ENCODE measurements around the gene GNPTAB. TPM values are rescaled to one million over a fixed set of nuclear protein-coding genes. Genes with fewer than 3 reads are reported as not detected.

The GNPTAB gene
- total and polyA plus RNA-seq, 2 of the 8 experiments (the other 6 are each of a cell fraction or from before 2014, with no cell fraction given), result 21.5 to 51.3 TPM

- H3K18ac ChIP-seq (ENCODE audit: extremely low read depth, low read length), result no peak overlapping the region
- H3K4me2 ChIP-seq (ENCODE audit: insufficient read depth in 1 of 2, low read depth in 2 of 2, low read length in 2 of 2), result no peak overlapping the region
- H4K8ac ChIP-seq (ENCODE audit: extremely low read depth, insufficient read depth, low read length), result no peak overlapping the region
- ChIA-PET POLR2A (ENCODE audit: partially characterized antibody) (interaction anchor here (0.6 to 1.0 kb wide), 2 partner anchors 13 to 64 kb away, joined by 3 read pairs; no protein-coding TSS in a partner anchor), CTCF (ENCODE audit: partially characterized antibody) (interaction anchor here (0.6 to 5.0 kb wide), 48 partner anchors 9 to 1520 kb away, joined by 3 to 38 read pairs (median 3); partner anchors contain the start of gene GNPTAB)
- H3K9me3 ChIP-seq (ENCODE audit: insufficient read depth in 2 of 2, low read depth in 1 of 2, low read length in 1 of 2), result no peaks in the 10 kb centered on the region
- no peak overlapping the region for H3K23ac ChIP-seq (ENCODE audit: insufficient read length)
- no peak overlapping the region for H2AFZ ChIP-seq (ENCODE audit: low read length)
- H3K23me2 ChIP-seq (ENCODE audit: low read depth, low read length), result no peaks in the 10 kb centered on the region
- no peak overlapping the region for H2BK12ac ChIP-seq (ENCODE audit: low read depth, low read length)
- H2BK15ac ChIP-seq (ENCODE audit: low read length), result no peak overlapping the region
- no peak overlapping the region for H2BK5ac ChIP-seq (ENCODE audit: low read depth, low read length)
- FAIRE-seq, result no peak
- no peaks in the 10 kb centered on the region for H3K79me1 ChIP-seq (ENCODE audit: low read depth, low read length)
- no peaks in the 10 kb centered on the region for H3K27me3 ChIP-seq (replicated peaks in 1 of 4; ENCODE audit: control insufficient read depth in 3 of 4, extremely low read depth in 1 of 4, insufficient read depth in 3 of 4, low read length in 3 of 4)
- no peak overlapping the region for H3K56ac ChIP-seq (replicated peaks; ENCODE audit: insufficient read length, low read depth, low read length)
- H3K79me2 ChIP-seq (ENCODE audit: control insufficient read depth in 1 of 2, insufficient read depth in 2 of 2, low read length in 2 of 2), result no peaks in the 10 kb centered on the region
- H3K14ac ChIP-seq (ENCODE audit: insufficient read length), result no peak overlapping the region
- H3K4ac ChIP-seq (replicated peaks; ENCODE audit: insufficient read length, low read depth, low read length), result no peak overlapping the region
- no peaks in the 10 kb centered on the region for H4K20me1 ChIP-seq (replicated peaks in 1 of 2; ENCODE audit: control insufficient read depth in 1 of 2, insufficient read depth in 2 of 2, low read length in 2 of 2)
- no peak overlapping the region for H4K91ac ChIP-seq (replicated peaks; ENCODE audit: insufficient read length, low read length)
- no peak overlapping the region for H3K4me3 ChIP-seq (ENCODE audit: extremely low read depth in 1 of 4, insufficient read depth in 2 of 4, low read depth in 3 of 4, low read length in 4 of 4)
- no peak overlapping the region for H2BK20ac ChIP-seq (ENCODE audit: low read length)
- peaks cover 5 to 53% (median 23%) of the 10 kb centered on the region in 4 experiments; a peak in 7 of 8 replicates for H3K36me3 ChIP-seq (ENCODE audit: control insufficient read depth in 2 of 4, insufficient read depth in 4 of 4, low read length in 3 of 4)
- 82% methylated on average over 5 of the region's 5 CpGs; no CpG with 5 or more reads in 1 of the 2 experiments for WGBS, 2 experiments (ENCODE audit: extremely low coverage in 1 of 2, insufficient coverage in 1 of 2, insufficient read length in 1 of 2, insufficient replicate concordance in 2 of 2, low coverage in 1 of 2, low lambda C conversion rate in 2 of 2, missing lambda C conversion rate in 1 of 2)
- no peak overlapping the region for H2AK5ac ChIP-seq (ENCODE audit: low read depth, low read length)
- H3K9ac ChIP-seq (replicated peaks in 1 of 4; ENCODE audit: extremely low read depth in 1 of 4, low read depth in 3 of 4, low read length in 3 of 4), result no peak overlapping the region
- H4K5ac ChIP-seq (ENCODE audit: insufficient read length, low read depth, low read length), result no peak overlapping the region
- no peak overlapping the region for H3K27ac ChIP-seq (ENCODE audit: low read depth, low read length)
- no peak for DNase-seq (ENCODE audit: low read depth in 1 of 2, low spot score in 2 of 2)
- no peaks in the 10 kb centered on the region for H3K4me1 ChIP-seq (replicated peaks in 1 of 4; ENCODE audit: control insufficient read depth in 3 of 4, insufficient read depth in 4 of 4, low read length in 3 of 4)
- H2BK120ac ChIP-seq (replicated peaks; ENCODE audit: low read depth, low read length), result no peak overlapping the region
- TF ChIP-seq SRF (IDR thresholded peaks at IDR 0.05; ENCODE audit: low read depth, low read length) (no peak), RFX5 (IDR thresholded peaks at IDR 0.05; ENCODE audit: borderline replicate concordance, low read depth, low read length) (no peak), KDM4A (IDR thresholded peaks at IDR 0.05; ENCODE audit: low read depth, low read length, severe bottlenecking) (no peak), CBX8 (IDR thresholded peaks at IDR 0.05; ENCODE audit: borderline replicate concordance, low read depth, low read length) (no peak), CTCF (IDR thresholded peaks at IDR 0.05; ENCODE audit: control extremely low read depth in 1 of 3, insufficient read depth in 1 of 3, low read depth in 1 of 3, low read length in 3 of 3) (peak in 2 of 3 experiments; percentile 46 to 74; a peak in 2 of 4 replicates), RAD21 (IDR thresholded peaks at IDR 0.05 in 1 of 2, conservative IDR thresholded peaks at IDR 0.05 in 1 of 2; ENCODE audit: low read depth in 2 of 2, low read length in 2 of 2) (peak; percentile 67 to 70), FOSL1 (IDR thresholded peaks at IDR 0.05; ENCODE audit: insufficient read depth, low read depth, low read length) (no peak), TEAD4 (IDR thresholded peaks at IDR 0.05; ENCODE audit: low read depth, low read length) (peak; percentile 63; the same call in 1 of the 2 replicates)
Observed at GRCh38 chr12:101759396-101760047, 71.2 kb downstream of the GNPTAB start.
